Stimulated activated CD4-positive, alpha-beta T cell treated with anti-CD3 and anti-CD28 coated beads, TNF-alpha, amount 100 ng/mL, for 4 hours (primary cell): ENCODE results near the gene AGAP1.
"Not testable (repeated sequence)": the region's sequence is repeated elsewhere in the genome, so short reads cannot be mapped to it uniquely, and the experiment has no call there.

ENCODE experiments used
- DNase-seq, 3 experiments: peaks; one replicate each; pipeline ENCODE4 v3.0.0-alpha.2; 2020; ENCODE audit warnings: low read depth in 3 of 3

AGAP1 gene

DNA sequence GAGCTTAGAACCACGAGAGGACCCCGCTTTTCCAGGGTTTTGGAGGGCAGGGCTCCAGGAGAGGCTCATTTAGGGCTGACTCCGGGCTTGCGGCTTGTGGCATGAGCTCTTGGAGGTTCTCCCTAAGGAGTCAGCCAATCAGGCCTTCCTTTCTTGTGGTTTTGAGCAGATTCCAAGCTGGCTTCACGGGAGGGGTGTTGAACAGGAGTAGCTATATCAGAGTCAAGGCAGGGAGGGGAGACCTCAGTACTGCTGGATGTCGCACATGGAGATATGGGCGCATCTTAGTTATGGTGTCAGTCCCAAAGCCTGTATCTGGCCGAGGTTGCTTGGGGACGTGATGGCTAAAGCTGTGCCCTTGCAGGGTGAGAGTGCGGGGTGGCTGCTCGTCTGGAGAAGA, 98.6 kb downstream of the AGAP1 start:
- DNase-seq, result no peak

DNA sequence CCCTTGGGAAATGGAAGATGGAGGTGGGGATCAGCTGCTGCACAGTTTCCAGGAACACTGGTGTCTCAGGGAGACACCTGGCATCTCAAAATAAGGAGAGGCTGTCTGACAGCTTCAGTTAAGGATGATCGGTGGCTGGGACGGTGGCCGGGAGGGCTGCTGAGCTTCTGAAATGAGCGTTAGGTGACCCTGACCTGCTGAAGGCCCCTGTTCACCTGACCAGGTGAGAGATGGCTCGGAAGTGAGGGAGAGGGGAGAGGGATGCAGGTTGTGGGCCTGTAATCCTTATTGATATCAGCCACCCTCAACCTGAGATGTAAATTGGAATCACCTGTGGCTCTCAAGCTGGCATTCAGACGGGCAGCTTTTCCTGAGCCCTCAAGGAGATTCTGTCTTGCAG, 99.0 kb downstream of the AGAP1 start:
- no peak for DNase-seq

DNA sequence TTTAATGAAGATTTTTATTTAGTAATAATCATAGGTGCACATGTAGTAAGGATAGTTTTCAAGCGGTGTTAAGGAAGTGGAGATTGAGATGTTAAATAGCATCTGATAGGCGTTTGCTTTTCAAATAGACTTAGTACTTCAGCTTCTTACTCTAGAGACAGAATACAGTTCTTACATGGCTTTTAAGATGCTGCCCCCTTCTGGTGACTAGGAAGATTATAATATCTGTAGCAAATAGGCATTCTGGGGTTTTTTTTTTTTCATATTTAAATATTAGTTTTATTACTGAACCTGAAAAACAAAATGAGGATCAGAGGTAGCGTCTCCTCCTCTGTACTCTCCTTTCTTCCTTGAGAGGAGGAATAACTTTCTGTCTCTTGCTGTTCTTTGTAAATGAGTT, 100.2 kb downstream of the AGAP1 start:
- no peak for DNase-seq

DNA sequence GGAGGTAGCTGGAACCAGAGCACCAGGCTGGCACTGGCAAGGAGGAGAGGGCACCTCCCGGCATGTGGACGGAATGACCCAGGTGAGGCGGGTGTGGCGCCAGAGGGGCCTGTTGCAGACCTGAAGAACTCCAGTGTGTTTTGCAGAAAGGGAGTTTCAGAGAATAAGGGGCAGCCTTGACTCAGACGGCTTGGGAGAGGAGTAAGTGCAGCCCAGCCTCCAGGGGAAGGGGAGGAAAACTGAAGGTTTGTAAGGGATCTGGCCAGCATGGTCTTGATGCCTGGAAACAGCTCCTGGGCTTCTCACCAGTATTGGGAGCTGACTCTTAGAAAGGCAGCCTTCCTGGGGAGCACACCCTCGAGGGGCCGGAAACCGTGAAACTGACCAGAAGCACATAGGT, 101.1 kb downstream of the AGAP1 start:
- DNase-seq, result no peak

DNA sequence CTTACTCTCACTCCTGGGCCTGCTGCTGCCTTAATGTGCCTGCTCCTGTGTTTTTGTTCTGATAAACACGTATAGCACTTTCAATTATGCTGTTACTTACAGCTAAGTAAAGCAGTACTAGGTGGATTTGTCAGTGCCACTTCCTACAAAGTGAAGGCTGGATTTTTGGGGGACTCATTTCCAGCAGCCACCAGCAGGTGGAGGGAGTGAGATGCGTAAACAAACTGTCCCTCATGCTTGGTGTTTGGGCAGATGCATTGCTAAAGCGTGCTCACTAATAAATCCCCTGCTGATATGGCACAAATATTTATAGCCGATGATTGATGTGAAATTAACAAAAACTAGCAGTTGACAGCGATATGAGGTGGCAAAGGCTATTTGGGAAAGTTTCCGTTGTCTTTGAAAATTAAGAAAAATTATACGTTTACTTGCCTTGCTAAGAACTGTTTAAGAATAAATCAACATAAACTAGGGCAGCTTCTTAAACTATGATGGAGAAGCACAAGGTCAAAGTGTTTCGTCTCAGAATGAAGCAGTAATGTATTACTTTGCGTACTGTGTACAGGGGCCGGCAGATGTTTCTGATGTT, 101.7 kb downstream of the AGAP1 start:
- peak in 1 of 3 experiments; percentile 6 for DNase-seq

DNA sequence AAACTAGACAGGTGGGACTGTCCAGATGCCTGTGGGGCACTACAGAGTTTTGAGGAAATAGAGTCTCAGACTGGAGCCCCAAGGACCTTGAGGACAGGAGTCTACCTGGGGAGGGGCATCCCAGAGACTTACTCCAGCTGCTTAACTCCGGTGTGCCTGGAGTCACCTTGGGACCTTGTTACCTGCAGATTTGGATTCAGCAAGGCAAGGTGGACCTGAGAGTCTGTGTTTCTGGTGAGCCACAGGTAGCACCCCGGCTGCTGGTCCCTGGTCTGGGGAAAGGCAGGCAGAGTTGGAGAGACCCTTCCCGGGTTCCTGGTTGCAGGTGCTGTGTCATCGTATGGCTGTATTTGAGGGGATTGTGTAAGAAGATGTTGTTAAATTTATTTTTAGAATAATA, 102.4 kb downstream of the AGAP1 start:
- DNase-seq, result no peak

DNA sequence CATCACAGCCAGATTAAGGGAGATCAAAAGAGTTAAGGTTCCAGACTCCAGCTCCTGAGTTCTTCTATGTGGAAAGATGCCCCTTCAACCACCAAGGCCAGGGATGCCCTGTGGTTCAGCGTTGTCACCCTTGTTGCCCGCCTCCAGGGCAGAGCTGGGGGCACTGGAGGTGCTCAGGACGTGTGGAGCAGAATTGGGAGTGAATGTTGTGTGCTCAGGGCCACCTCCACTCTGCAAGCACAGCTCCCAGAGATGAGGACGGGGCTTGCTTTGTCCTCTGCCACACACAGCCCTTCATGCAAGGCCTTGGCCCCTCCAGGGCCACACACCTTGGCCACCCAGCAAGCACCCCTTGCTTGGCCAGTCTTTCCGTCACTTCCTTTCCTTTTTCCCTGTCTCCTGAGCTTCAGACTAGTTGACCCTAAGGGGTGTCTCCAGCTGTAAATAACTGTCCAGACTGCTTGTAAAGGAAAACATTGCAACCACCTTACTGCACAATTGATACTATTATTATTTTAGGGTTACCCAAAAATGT, 103.3 kb downstream of the AGAP1 start:
- DNase-seq, result no peak

DNA sequence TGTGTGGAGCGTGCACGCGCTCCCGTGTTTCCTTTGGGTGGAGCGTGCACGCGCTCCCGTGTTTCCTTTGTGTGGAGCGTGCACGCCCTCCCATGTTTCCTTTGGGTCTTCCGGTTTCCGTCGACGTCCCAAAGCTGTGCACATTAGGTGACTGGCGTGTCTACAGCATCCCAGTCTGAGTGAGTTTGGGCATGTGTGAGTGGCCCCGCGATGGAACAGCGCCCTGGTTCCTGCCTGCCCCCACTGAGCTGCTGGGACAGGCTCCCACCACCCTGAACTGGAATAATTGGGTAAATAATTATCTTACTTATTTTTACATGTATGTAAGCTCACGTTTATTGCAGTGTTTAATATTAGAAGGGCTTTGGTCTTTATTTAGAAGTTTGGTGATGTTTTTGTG, 104.2 kb downstream of the AGAP1 start:
- no peak for DNase-seq

DNA sequence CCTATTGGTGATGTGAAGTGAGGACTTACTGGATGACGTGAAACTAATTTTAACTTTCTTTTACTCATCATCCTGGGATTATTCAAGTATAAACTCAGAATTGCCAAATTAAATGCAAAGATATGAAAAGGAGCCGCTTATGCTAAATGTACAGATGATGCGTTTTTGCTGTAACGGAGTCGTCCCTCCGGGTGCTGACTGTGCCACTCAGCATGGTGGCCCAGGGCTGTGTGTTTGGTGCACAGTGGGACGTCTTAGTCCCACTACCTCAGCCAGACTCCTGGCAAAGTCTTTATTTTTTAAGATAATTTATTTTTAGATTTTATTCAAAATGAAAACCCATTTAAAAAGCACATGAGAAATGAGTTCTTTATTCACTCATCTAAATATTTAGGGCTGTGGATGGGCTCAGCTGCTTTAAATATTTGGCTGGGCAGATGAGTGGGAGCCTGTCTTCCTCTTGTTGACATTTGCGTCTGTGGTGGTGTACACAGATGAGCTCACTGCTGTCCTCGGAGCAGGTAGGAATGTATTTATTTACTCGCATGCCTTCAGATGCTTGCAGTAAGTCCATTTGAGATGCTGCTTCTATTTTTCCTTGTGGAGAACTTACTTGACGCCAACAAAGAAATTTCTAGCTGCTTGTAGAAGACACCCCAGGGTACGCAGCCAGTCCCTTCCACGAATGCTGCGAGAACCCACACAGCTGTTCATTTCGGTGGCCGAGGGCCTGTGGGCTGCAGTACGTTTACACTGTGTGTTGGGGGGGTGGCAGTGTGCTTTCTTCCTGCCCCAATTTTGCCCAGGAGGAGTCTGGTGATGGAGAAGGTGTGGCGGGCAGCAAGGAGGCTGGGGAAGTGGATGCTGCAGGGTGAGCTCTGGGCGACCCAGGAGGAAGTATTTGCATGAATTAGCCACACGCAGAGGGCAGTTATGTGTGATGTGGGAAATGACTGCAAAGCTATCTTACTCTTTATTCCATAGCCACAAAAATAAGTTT, 105.0 kb downstream of the AGAP1 start:
- DNase-seq, result no peak

DNA sequence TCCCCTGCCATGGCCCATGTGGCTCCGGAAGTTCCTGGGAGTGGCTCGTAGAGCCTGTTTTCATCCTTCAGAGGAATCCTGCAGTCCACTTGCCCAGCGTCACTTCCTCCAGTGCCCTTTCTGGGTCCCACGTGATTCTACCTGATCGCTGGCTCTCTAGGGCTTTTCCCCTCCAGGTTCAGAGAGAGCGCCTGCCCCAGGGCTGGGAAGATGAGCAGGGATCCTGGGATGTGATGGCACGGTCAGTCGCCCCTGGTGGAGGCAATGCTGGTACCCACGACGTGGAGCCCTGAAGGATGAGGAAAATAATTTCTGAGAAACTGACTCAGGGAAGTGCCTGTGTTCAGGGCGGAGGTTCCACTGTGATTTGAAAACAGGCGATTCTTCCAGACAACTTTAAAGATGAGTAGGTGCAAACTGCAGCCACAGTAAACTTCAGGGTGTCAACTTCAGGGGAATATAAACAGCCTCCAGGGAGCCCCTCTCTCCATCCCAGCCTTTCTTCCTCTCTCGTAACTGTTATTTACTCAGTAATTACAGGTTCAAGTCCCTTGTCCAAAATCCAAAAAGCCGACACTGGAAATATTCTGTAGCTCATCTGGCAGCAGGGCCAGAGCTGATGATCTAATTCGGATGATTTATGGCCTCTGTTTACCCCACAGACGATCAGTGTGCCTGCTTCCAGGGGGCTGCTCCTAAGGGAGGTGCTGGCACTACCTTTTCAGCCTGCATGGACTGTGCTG, 105.9 kb downstream of the AGAP1 start:
- DNase-seq, result no peak

DNA sequence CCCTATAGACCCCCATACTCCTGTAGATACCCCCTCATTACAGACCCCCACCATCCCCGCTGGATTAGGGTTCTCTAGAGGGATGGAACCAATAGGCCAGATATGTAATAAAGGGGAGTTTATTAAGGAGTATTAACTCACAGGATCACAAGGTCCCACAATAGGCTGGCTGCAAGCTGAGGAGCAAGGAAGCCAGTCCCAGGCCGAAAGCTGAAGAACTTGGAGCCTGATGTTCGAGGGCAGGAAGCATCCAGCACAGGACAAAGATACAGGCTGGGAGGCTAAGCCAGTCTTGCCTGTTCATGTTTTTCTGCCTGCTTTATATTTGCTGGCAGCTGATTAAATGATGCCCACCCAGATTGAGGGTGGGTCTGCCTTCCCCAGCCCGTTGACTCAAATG, 106.6 kb downstream of the AGAP1 start:
- DNase-seq, result no peak

DNA sequence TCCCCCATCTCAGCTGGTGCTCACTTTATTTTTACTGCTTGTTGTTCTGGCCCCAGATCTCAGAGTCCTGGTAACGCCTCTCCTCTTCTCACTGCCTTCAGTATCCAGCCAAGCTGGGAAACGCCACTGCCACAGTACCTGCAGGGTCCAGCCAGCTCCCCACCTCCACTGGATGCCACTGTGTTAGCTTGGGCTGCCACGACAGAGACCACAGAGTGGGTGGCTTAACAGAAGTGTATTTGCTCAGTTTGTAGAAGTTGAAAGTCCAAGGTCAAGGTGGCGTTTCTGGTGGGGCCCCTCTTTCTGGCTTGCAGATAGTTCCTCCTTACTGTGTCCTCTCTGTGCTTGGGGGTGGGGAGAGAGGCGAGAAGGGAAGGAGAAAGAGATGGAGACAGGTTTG, 107.1 kb downstream of the AGAP1 start:
- DNase-seq, result no peak

DNA sequence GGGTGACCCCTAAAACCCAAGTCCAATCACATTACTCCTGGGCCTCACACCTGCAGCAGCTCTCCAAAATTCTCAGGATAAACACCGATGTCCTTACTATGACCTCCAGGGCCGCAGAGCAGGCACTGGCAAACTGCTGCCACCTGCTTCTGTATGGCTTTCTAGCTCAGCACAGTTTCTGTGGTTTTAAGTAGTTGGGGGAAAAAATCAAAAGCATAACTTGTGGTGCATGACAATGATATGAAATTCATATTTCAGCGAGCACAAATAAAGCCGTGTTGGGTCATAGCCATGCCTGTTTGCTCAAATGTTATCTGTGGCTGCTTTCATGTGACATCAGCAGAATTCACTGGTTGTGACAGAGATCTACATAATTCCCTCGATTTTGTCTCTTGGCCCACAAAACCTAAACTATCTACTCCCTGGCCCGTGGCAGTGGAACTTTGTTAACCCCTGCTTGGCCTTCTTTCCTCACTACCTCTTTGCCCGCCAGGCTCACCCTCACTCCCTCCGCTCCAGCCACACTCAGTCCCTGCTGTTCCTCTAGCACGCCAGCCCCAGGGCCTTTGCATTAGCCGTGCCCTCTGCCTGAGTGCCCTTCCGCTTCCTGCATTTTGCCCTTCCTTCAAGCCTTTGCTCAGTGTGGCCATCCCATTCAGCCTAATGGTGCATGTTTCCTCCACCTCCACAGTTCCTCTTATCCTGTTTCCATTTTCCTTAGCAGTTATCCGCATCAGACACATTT, 108.3 kb downstream of the AGAP1 start:
- DNase-seq, result no peak

DNA sequence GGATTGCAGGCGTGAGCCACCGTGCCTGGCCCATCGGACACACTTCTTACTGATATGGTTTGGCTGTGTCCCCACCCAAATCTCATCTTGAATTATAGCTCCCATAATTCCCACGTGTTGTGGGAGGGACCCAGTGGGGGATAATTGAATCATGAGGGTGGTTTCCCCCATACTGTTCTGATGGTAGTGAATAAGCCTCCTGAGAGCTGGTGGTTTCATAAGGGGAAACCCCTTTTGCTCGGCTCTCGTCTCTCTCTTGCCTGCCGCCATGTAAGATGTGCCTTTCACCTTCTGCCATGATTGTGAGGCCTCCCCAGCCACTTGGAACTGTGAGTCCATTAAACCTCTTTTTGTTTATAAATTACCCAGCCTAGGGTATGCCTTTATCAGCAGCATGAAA, 109.1 kb downstream of the AGAP1 start:
- not testable (repeated sequence) for DNase-seq

DNA sequence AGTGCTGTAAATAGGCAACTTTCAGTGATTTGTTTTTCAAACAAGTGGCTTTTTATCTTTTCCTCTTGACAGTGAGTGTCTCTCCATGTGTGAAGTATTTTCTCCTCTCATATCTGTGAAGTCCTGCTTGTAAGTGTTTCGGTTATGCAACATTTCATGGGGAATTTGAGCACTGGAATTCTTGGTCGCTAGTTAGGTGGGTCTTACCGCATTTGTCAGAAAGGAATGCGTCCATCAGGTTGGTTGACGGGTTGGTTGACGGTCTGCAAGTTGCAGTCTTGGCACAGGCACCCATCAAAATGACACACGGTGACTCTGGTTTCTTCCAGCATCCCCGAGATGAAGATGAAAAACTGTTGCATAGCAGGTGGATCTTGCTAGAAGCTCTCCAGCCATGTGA, 109.8 kb downstream of the AGAP1 start:
- no peak for DNase-seq

DNA sequence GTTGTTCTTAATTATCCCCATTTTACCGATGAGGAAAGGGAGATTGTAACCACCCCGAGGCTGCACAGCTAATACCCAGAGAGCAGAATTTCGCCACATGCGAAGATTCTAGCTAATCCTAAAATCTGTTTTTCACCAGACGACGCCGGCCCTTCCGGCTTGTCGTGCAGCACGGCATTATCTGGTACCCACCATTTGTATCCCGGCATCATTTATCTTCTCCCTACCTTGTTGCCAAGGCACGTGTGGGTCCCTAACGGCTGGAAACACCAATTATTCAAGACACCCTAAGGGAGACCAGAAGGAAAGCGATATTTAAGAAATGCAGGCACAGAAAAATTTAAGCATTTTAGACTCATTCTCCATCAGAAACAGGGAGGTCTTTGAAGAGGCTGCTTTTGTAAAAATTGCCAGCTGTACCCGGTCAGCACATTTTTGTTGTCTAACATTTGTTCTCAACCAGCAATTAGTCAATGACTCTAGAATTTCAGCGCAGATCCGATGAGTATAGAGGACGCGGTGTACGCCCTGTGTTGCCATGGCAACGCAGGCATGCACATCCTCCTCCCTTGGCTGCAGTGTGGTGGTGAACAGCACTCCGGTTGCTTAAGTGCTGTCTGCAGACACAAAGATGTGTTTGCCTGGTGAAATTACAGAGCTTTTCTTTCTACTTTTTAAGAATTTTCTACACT, 111.6 kb downstream of the AGAP1 start:
- no peak for DNase-seq

DNA sequence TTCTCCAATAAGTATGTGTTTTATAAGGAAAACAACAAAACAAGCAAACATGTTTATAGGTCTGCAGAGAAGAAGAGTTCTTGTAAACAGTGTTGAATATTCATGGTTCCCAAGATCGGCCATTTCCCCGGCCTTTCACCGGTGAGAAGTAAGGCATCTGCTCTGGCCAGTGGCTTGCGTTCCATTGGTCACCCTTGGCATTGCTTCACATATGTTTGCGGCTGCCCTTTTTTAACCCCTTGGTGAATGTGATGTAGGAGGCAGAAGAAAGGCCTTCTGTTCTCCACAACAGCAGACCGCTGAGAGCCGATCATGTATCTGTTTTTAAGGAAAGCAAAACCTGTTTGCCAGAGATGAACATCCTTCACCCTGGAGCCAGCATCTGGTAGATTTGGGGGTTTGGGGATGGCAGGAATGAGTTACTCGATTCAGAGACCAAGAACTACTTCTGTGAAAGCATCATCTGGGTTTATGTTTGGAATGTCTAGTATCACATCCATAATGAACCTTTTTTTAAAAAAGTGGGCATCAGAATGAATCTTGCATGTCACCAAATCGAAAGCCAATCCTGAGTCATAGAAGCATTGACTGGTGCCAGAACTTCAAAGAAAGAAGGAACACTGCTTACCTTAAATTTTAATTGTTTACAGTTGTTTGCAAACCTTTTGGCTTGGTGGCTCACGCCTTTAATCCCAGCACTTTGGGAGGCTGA, 112.3 kb downstream of the AGAP1 start:
- no peak for DNase-seq

DNA sequence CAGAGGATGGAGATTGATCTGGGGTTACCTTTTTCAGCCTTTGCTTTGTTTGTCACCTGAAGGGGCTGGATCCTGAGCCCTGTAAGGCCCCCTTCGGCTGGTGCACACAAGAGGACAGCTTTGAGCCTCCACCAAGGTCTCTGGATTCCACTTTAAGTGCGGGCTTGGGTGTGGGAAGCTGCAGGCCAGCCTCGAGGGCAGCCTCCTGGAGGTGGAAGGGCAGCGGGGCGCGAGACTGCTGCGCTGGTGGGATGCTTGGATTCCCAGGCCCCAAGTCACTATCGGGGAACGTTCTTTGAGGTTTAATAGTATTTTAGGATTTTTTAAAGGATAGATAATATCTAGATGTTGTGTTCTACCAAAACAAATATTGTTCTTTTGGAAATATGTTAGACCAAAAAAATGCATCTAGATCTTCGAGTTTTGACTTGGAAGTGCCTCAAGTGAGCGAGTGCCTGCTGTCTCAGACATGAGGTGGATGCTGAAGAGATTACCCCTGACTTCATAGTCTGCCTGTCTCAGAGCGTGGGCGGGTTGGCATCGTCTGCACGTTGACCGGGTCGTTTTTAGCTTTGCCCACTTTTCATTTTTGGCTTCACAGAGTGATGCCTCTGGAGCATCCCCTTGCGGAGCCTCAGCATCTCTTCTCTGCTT, 113.8 kb downstream of the AGAP1 start:
- DNase-seq, result no peak

DNA sequence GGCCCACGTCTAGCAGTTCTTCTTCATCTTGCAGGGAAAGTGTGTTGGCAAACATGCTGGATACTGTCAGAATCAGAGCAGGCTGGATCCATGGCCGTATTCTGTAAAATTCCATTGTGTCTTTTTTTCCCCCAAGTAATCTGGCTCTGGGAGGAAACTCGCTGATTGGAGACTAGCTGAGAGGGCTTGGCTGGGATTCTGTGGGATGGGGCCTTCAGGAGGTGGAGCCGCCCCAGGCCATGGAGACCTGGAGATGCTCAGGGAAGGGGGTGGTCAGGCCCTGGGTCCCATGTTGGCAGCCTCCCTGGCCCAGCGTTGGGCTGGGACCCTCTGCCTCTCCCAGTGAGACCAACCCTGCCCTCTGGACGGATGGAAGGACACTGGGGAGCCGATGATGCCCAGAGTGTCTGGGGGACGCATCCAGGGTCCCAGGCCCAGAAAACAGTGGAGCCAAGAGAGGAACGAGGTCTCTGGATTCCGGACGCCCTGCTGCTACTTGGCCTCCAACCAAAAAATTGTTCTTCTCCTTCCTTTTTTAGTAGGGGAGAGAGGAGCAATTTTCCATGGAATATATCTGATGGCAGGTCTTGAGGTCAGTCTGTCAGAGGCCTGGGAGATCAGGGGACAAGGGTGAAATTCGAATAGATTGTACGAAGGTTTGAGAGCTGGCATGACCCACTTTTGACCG, 114.5 kb downstream of the AGAP1 start:
- no peak for DNase-seq
